Lower lobe of right lung (tissue), 2 donors: Measurements from ENCODE around the gene SPP2. TPM values are rescaled to one million over a fixed set of nuclear protein-coding genes. Genes with fewer than 3 reads are reported as not detected.

Source experiments
- ATAC-seq, 2 donors: fragments of 200-7000 bp; cut with Tn5 transposase; one replicate each; pipeline ENCODE4 v1.9.1; 2020 to 2022; ENCODE audit warnings: mild to moderate bottlenecking in 2 of 2, moderate library complexity in 2 of 2
- DNase-seq: peaks from one replicate; pipeline ENCODE4 v3.0.0-alpha.2; 2020
- H3K27ac ChIP-seq: fragments of 200-600 bp; one replicate; pipeline ENCODE4 v1.8.0; 2022
- H3K27me3 ChIP-seq: fragments of 200-600 bp; one replicate; pipeline ENCODE4 v1.8.0; 2022; ENCODE audit warnings: low read depth
- H3K36me3 ChIP-seq: fragments of 200-600 bp; one replicate; pipeline ENCODE4 v1.8.0; 2022; ENCODE audit warnings: mild to moderate bottlenecking
- H3K4me1 ChIP-seq: fragments of 200-600 bp; one replicate; pipeline ENCODE4 v1.8.0; 2022
- H3K4me3 ChIP-seq: fragments of 200-600 bp; one replicate; pipeline ENCODE4 v1.8.0; 2022; ENCODE audit warnings: mild to moderate bottlenecking
- H3K9me3 ChIP-seq: fragments of 200-600 bp; one replicate; pipeline ENCODE4 v1.8.0; 2022
- intact Hi-C: fragments of 100-400 bp; cut with DNase I; formaldehyde crosslinking; loops from one replicate; pipeline ENCODE4 v1.11.0; 2022
- long read RNA-seq: library from polyadenylated mRNA; unstranded; transcript quantifications from one replicate; pipeline ENCODE4 v2.0.0, GENCODE V29; 2021
- total RNA-seq: library from RNA; stranded (reverse); fragmentation: NEBNext Ultra II Directional; extraction: Animal tissue kit (Norgen Biotek cat#: 25700); gene quantifications from one replicate; pipeline ENCODE4 v1.2.1, GENCODE V29; 2021
- TF ChIP-seq, protein P1 (sequence below): fragments of 200-600 bp; IDR thresholded peaks from one replicate; pipeline ENCODE4 v1.8.0; 2022; ENCODE audit warnings: antibody characterized with exemption, mild to moderate bottlenecking
- donor health status: DM: no; HTN: yes; CAD: no; lungs with severe emphysema.

The SPP2 gene, protein sequence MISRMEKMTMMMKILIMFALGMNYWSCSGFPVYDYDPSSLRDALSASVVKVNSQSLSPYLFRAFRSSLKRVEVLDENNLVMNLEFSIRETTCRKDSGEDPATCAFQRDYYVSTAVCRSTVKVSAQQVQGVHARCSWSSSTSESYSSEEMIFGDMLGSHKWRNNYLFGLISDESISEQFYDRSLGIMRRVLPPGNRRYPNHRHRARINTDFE
- total RNA-seq: not detected
- long read RNA-seq: 0 reads

DNA sequence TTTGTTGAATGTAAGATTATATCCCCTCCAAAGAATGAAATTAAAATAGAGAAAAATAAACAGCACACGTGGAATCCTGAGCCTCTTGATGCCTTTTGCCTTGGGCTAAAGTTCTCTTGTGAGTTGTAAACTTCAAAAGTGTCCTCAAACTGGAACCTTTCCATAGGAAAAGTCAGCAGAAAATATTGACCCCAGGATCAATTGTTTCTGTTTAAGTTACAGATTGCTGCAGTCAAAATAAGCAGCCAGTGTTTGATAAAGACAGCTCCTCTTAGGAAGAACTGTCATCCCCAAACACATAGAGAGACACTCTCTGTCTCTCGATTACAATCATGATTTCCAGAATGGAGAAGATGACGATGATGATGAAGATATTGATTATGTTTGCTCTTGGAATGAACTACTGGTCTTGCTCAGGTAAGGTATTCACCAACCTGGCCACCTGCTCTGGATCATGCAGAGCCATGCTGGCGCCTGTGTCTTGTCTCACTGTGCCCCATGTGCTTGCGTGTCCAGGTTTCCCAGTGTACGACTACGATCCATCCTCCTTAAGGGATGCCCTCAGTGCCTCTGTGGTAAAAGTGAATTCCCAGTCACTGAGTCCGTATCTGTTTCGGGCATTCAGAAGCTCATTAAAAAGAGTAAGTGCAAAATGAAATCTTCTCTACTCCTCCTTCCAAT is at the start of gene SPP2:
SPP2 (plus strand) TSS at position 248 of the 681 bp plus-strand sequence; CDS start at position 333, 85 bp downstream.
- H3K4me3 ChIP-seq: no peak within 1 kb of the TSS
- ATAC-seq (no peak), DNase-seq (no peak)
- no peaks in the 10 kb centered on the region for H3K27me3 ChIP-seq
- H3K36me3 ChIP-seq: no peaks in the 10 kb centered on the region
- intact Hi-C loops: no loop called here
- H3K4me1 ChIP-seq: no peaks in the 10 kb centered on the region
- TF ChIP-seq, protein P1, sequence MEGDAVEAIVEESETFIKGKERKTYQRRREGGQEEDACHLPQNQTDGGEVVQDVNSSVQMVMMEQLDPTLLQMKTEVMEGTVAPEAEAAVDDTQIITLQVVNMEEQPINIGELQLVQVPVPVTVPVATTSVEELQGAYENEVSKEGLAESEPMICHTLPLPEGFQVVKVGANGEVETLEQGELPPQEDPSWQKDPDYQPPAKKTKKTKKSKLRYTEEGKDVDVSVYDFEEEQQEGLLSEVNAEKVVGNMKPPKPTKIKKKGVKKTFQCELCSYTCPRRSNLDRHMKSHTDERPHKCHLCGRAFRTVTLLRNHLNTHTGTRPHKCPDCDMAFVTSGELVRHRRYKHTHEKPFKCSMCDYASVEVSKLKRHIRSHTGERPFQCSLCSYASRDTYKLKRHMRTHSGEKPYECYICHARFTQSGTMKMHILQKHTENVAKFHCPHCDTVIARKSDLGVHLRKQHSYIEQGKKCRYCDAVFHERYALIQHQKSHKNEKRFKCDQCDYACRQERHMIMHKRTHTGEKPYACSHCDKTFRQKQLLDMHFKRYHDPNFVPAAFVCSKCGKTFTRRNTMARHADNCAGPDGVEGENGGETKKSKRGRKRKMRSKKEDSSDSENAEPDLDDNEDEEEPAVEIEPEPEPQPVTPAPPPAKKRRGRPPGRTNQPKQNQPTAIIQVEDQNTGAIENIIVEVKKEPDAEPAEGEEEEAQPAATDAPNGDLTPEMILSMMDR: no peak
- no peaks in the 10 kb centered on the region for H3K9me3 ChIP-seq
- H3K27ac ChIP-seq: no peak within 1 kb of the TSS

DNA sequence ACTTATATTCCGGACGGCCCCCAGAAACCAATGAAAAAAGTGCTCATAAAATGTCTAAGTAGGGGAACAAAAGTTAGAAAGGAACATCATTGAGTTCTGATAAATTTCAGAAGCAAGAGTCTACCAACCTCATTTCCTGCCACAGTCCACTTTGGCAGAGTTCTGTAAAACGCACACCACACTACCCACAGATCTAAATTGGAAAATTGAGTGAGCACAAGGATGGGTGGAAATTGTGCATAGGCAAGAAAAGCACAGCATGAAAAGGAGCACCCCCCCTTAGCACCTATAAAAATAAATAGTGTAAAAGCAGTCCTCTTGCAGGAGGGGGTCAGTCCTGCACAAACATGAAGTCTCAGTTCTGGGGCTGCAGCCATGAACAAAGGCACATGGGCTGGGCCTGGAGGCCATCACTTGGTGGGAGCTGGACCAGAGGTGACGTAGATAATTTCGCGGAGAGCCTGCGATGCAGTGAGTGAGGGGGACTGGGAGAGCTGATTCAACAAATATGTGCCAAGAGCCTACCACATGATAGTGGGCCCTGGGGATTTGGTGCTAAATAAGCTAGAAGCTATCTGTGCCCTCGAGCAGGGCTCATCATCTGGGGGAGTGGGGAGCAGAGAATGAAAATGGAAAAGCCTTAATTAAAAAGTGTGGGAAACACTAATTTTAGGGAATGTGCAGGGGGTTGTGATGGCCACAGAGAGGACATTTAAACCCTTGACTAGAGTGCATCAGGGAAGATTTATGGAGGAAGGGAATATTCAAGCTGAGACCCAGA is 48.9 kb upstream of the SPP2 start:
- DNase-seq: no peak
- peak in 1 of 2 donors; percentile 31 for ATAC-seq
- H3K4me1 ChIP-seq: no peaks in the 10 kb centered on the region
- no peaks in the 10 kb centered on the region for H3K27me3 ChIP-seq
- no peaks in the 10 kb centered on the region for H3K9me3 ChIP-seq
- TF ChIP-seq, protein P1: no peak
- H3K27ac ChIP-seq: no peak overlapping the region
- intact Hi-C loops: no loop called here
- no peaks in the 10 kb centered on the region for H3K36me3 ChIP-seq
- no peak overlapping the region for H3K4me3 ChIP-seq

DNA sequence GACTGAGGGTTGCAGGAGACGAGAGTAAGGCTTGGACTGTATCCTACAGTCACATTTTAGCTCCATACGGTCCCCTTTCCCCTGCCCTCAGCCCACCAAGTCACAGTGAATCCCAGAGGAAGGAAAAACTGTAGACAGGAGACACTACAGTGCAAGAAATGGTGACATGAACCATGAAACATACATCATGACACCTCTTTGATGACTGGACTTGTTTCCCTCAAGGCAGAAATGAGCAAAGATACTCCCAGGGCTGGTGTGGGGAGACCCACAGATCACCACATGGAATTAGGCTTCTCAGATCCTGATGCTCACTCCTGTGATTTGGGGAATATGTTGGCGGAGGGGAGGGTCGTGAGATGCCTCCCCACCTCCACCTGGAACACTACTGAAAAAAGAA is 48.2 kb upstream of the SPP2 start:
- Histone ChIP-seq H3K9me3 (no peaks in the 10 kb centered on the region), H3K36me3 (no peaks in the 10 kb centered on the region), H3K27ac (no peak overlapping the region), H3K27me3 (no peaks in the 10 kb centered on the region), H3K4me3 (no peak overlapping the region), H3K4me1 (no peaks in the 10 kb centered on the region)
- TF ChIP-seq, protein P1: no peak
- ATAC-seq (no peak), DNase-seq (no peak)
- intact Hi-C loops: no loop called here

DNA sequence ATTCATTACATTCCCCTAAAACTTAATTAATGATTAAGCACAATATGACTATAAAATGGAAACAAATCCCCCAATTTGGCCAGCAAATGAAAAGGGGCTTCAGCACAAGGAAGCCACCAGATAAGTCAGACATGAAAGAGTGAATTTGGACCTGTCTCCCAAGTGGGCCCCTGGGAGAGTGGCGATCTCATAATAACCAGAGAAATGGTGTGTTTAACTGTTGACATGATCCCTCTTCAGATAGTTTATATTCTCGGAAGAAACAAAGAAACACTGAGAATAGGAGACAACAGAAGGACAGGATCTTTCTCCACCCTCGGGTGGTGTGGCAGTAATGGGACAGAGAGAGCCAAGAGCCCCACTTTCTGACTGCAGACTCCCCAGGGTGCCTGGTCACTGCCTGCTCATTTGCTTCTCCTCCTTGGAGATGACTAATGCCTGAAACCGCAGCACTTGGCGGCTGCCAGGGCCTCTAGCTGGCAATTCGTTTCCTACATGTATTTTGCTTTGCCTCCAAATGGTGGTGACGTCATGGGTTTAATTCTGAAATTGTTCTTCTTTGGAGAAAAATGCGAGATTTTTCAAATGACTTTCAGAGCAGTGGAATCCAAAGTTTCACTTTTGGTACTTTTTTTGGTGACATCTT is 46.4 kb upstream of the SPP2 start:
- no peak for DNase-seq
- Histone ChIP-seq H3K9me3 (no peaks in the 10 kb centered on the region), H3K27ac (no peak overlapping the region), H3K4me1 (no peaks in the 10 kb centered on the region), H3K4me3 (no peak overlapping the region), H3K27me3 (no peaks in the 10 kb centered on the region), H3K36me3 (no peaks in the 10 kb centered on the region)
- no peak for ATAC-seq
- TF ChIP-seq, protein P1: no peak
- intact Hi-C loops: no loop called here

DNA sequence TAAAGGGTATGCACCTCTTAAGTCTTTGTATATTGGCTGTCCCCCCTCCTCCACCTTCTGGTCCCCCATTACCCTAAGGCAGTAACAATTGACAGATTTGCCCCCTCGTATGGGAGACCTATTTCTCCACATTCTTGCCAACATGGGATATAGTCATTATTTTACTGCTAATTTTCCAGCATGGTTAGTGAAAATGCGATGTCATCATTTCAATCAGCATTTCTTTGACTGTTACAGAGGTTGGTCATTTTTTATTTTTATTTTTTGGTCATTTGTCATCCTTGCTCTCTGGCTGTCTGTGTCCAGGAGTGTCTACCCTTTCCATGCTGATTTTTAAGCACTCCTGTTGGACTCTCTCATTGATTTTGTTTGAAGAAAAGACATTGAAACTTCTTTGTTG is 45.4 kb upstream of the SPP2 start:
- no peaks in the 10 kb centered on the region for H3K36me3 ChIP-seq
- H3K27ac ChIP-seq: no peak overlapping the region
- intact Hi-C loops: no loop called here
- H3K4me3 ChIP-seq: no peak overlapping the region
- TF ChIP-seq, protein P1: no peak
- H3K4me1 ChIP-seq: no peaks in the 10 kb centered on the region
- H3K9me3 ChIP-seq: no peaks in the 10 kb centered on the region
- no peak for DNase-seq
- H3K27me3 ChIP-seq: no peaks in the 10 kb centered on the region
- no peak for ATAC-seq
